ENCODE results near the gene LPCAT1. TPM values are rescaled to one million over a fixed set of nuclear protein-coding genes. Genes with fewer than 3 reads are reported as not detected.

Gene LPCAT1
- polyA plus RNA-seq, 1 donor, result 46.0 TPM

- no peak for DNase-seq
These were observed 32.3 kb upstream of the LPCAT1 start for GRCh38 chr5:1555808-1556731.

GRCh38 chr5:1555011-1555807 is 31.4 kb upstream of the LPCAT1 start:
- DNase-seq, result no peak

GRCh38 chr5:1554410-1554967 is 30.7 kb upstream of the LPCAT1 start:
- DNase-seq, result no peak

- DNase-seq, result no peak
These were observed 30.0 kb upstream of the LPCAT1 start for GRCh38 chr5:1553539-1554409.

GRCh38 chr5:1552521-1553255 is 28.9 kb upstream of the LPCAT1 start:
- no peak for DNase-seq

GRCh38 chr5:1551426-1552301 is 27.9 kb upstream of the LPCAT1 start:
- DNase-seq, result no peak

GRCh38 chr5:1550287-1551076 is 26.7 kb upstream of the LPCAT1 start:
- no peak for DNase-seq

- no peak for DNase-seq
These were observed 25.8 kb upstream of the LPCAT1 start for GRCh38 chr5:1549475-1550030.

- no peak for DNase-seq
These were observed 25.1 kb upstream of the LPCAT1 start for GRCh38 chr5:1548702-1549474.

- no peak for DNase-seq
These were observed 23.9 kb upstream of the LPCAT1 start for GRCh38 chr5:1547655-1548054.

GRCh38 chr5:1547236-1547635 is 23.5 kb upstream of the LPCAT1 start:
- no peak for DNase-seq

- DNase-seq, result no peak
These were observed 22.8 kb upstream of the LPCAT1 start for GRCh38 chr5:1546556-1546955.

- DNase-seq, result no peak
These were observed 22.1 kb upstream of the LPCAT1 start for GRCh38 chr5:1545805-1546355.

GRCh38 chr5:1545126-1545804 is 21.5 kb upstream of the LPCAT1 start:
- DNase-seq, result no peak

GRCh38 chr5:1544294-1544961 is 20.7 kb upstream of the LPCAT1 start:
- no peak for DNase-seq
